Mesenchymal stem cell (in vitro differentiated cells and primary cell): ENCODE measurements around the gene OR5L1.

Experiments
- DNase-seq: peaks from one replicate; pipeline ENCODE4 v3.0.0-alpha.2; 2013
- H2AFZ ChIP-seq: one replicate; pipeline ENCODE4 v1.6.1; 2013; ENCODE audit warnings: low read depth, mild to moderate bottlenecking, control low read depth, inconsistent platforms, low read length, moderate library complexity
- H2AK5ac ChIP-seq: 2 replicates; pipeline ENCODE4 v1.6.1; 2013; ENCODE audit warnings: low read length, moderate library complexity, mild to moderate bottlenecking, inconsistent platforms; ENCODE audit not compliant: severe bottlenecking
- H2BK120ac ChIP-seq: one replicate; pipeline ENCODE4 v1.6.1; 2013; ENCODE audit warnings: low read depth, mild to moderate bottlenecking, inconsistent platforms, low read length, moderate library complexity
- H2BK12ac ChIP-seq, 2 experiments: one replicate each; pipeline ENCODE4 v1.6.1; 2013; ENCODE audit warnings: inconsistent platforms in 2 of 2, low read length in 2 of 2, mild to moderate bottlenecking in 2 of 2, moderate library complexity in 2 of 2, control low read depth in 1 of 2
- H2BK15ac ChIP-seq: one replicate; pipeline ENCODE4 v1.6.1; 2013; ENCODE audit warnings: mild to moderate bottlenecking, low read depth, inconsistent platforms; ENCODE audit not compliant: poor library complexity, severe bottlenecking
- H2BK5ac ChIP-seq: 2 replicates; pipeline ENCODE4 v1.6.1; 2013; ENCODE audit warnings: low read depth, mild to moderate bottlenecking, low read length, control low read depth, inconsistent platforms; ENCODE audit not compliant: poor library complexity, severe bottlenecking
- H3K14ac ChIP-seq, 2 experiments: one replicate each; pipeline ENCODE4 v1.6.1; 2013; ENCODE audit warnings: inconsistent platforms in 2 of 2, low read length in 2 of 2, control low read depth in 1 of 2, mild to moderate bottlenecking in 1 of 2, moderate library complexity in 1 of 2
- H3K18ac ChIP-seq, 2 experiments: one replicate each; pipeline ENCODE4 v1.6.1; 2013; ENCODE audit warnings: inconsistent platforms in 2 of 2, low read length in 2 of 2, control low read depth in 1 of 2, low read depth in 1 of 2, mild to moderate bottlenecking in 1 of 2
- H3K23ac ChIP-seq, 2 experiments: one replicate each; pipeline ENCODE4 v1.6.1; 2013; ENCODE audit warnings: inconsistent platforms in 2 of 2, low read length in 2 of 2, mild to moderate bottlenecking in 2 of 2, moderate library complexity in 2 of 2, control low read depth in 1 of 2
- H3K27ac ChIP-seq: 2 replicates; pipeline ENCODE4 v1.5.1; 2013; ENCODE audit warnings: mild to moderate bottlenecking, moderate library complexity, low read length, control low read depth, inconsistent platforms; ENCODE audit not compliant: poor library complexity, severe bottlenecking
- H3K27me3 ChIP-seq, 2 experiments: 2 replicates each; pipeline versions ENCODE4 v1.6.1 to v1.7.0; 2013; ENCODE audit warnings: low read length in 2 of 2, mild to moderate bottlenecking in 2 of 2, moderate library complexity in 2 of 2, control low read depth in 1 of 2, inconsistent platforms in 1 of 2; ENCODE audit not compliant: control insufficient read depth in 1 of 2, insufficient read depth in 1 of 2
- H3K36me3 ChIP-seq, 2 experiments: 2 replicates each; pipeline versions ENCODE4 v1.6.1 to v1.7.0; 2013; ENCODE audit warnings: low read length in 2 of 2, control low read depth in 1 of 2, inconsistent platforms in 1 of 2, low read depth in 1 of 2, mild to moderate bottlenecking in 1 of 2; ENCODE audit not compliant: insufficient read depth in 2 of 2, control insufficient read depth in 1 of 2
- H3K4ac ChIP-seq, 2 experiments: one replicate each; pipeline ENCODE4 v1.6.1; 2013; ENCODE audit warnings: inconsistent platforms in 2 of 2, low read length in 2 of 2, mild to moderate bottlenecking in 2 of 2, moderate library complexity in 2 of 2, control low read depth in 1 of 2, low read depth in 1 of 2
- H3K4me1 ChIP-seq: 2 replicates; pipeline ENCODE4 v1.6.1; 2013; ENCODE audit warnings: low read depth, low read length, control low read depth; ENCODE audit not compliant: control insufficient read depth, insufficient read depth
- H3K4me2 ChIP-seq: 2 replicates; pipeline ENCODE4 v1.6.1; 2013; ENCODE audit warnings: low read length, mild to moderate bottlenecking, inconsistent platforms; ENCODE audit not compliant: poor library complexity, severe bottlenecking
- H3K4me3 ChIP-seq, 2 experiments: 2 replicates each; pipeline versions ENCODE4 v1.5.1 to v1.7.0; 2013; ENCODE audit warnings: low read length in 2 of 2, mild to moderate bottlenecking in 2 of 2, control low read depth in 1 of 2, low read depth in 1 of 2; ENCODE audit not compliant: insufficient read depth in 1 of 2
- H3K79me1 ChIP-seq: replicated peaks from 2 replicates; pipeline ENCODE4 v1.6.1; 2013; ENCODE audit warnings: mild to moderate bottlenecking, control low read depth, low read length, inconsistent platforms; ENCODE audit not compliant: poor library complexity, severe bottlenecking
- H3K9ac ChIP-seq: 2 replicates; pipeline ENCODE4 v1.7.0; 2013; ENCODE audit warnings: mild to moderate bottlenecking, low read length, moderate library complexity
- H3K9me3 ChIP-seq: 2 replicates; pipeline ENCODE4 v1.7.0; 2013; ENCODE audit warnings: mild to moderate bottlenecking, low read length; ENCODE audit not compliant: control insufficient read depth
- H4K8ac ChIP-seq: one replicate; pipeline ENCODE4 v1.6.1; 2013; ENCODE audit warnings: inconsistent platforms, mild to moderate bottlenecking, low read length, moderate library complexity
- H4K91ac ChIP-seq: one replicate; pipeline ENCODE4 v1.6.1; 2013; ENCODE audit warnings: mild to moderate bottlenecking, low read length, inconsistent platforms
- WGBS: methylation state at CpG from one replicate; pipeline ENCODE4 v1.1.7; 2013; ENCODE audit warnings: mixed read lengths; 5-methylcytosine and 5-hydroxymethylcytosine counted together

OR5L1 gene

DNA sequence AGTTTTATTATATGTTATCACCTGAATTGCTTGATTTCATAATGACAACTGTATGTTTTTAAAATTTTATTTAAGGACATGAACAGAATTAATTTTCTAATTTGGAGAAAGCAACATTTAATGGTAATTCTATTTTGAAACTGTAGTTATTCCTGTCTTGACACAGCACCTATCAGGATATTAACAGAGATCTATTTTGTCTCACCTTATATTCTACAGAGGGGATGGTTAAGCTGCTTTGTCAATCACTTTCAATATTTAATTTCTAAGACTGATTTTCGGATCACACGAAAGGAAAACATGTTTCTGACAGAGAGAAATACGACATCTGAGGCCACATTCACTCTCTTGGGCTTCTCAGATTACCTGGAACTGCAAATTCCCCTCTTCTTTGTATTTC is 27.3 kb downstream of the OR5L1 start, which contains the start of gene OR5D16:
OR5D16 (plus strand) TSS at position 301 of the 400 bp plus-strand sequence; CDS start at position 301, 0 bp downstream.
- no peak within 1 kb of the TSS for H2BK12ac ChIP-seq
- H4K8ac ChIP-seq = no peak within 1 kb of the TSS
- WGBS = 51% methylated on average over 2 of the region's 3 CpGs
- no peaks in the 10 kb centered on the region for H3K27me3 ChIP-seq
- no peak within 1 kb of the TSS for H3K23ac ChIP-seq
- no peak within 1 kb of the TSS for H3K14ac ChIP-seq
- no peak for DNase-seq
- H2AK5ac ChIP-seq = no peak within 1 kb of the TSS
- no peak within 1 kb of the TSS for H3K27ac ChIP-seq
- H4K91ac ChIP-seq = no peak within 1 kb of the TSS
- H2AFZ ChIP-seq = no peak within 1 kb of the TSS
- H3K4ac ChIP-seq = no peak within 1 kb of the TSS
- H3K36me3 ChIP-seq = no peaks in the 10 kb centered on the region
- H2BK5ac ChIP-seq = no peak within 1 kb of the TSS
- no peaks in the 10 kb centered on the region for H3K79me1 ChIP-seq
- no peak within 1 kb of the TSS for H2BK15ac ChIP-seq
- H3K4me1 ChIP-seq = no peaks in the 10 kb centered on the region
- H3K9me3 ChIP-seq = peaks cover 20% of the 10 kb centered on the region
- H3K9ac ChIP-seq = no peak within 1 kb of the TSS
- no peak within 1 kb of the TSS for H3K4me2 ChIP-seq
- no peak within 1 kb of the TSS for H3K18ac ChIP-seq
- H3K4me3 ChIP-seq = no peak within 1 kb of the TSS
- H2BK120ac ChIP-seq = no peak within 1 kb of the TSS

DNA sequence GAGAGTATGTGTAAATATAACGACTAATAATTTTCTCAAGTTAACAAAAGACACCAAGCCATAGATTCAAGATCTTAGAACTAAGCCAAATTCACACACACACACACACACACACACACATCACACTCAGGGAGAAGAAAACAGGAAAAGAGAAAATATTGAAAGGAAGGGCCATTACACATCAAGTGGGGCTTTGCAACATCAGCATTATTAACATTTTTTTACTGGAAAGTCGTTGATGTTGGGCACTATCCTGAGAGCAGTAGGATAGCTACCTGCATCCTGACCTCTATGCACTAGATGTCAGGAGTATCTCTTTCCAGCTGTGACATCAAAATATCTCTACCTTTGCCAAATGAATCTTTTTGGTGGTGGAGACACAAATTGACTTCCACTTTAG is 36.3 kb downstream of the OR5L1 start:
- no peak overlapping the region for H2BK15ac ChIP-seq
- no peaks in the 10 kb centered on the region for H3K27me3 ChIP-seq
- no peak overlapping the region for H3K14ac ChIP-seq
- H2BK120ac ChIP-seq = no peak overlapping the region
- H3K4me1 ChIP-seq = no peaks in the 10 kb centered on the region
- DNase-seq = no peak
- no peaks in the 10 kb centered on the region for H3K9me3 ChIP-seq
- no peak overlapping the region for H3K23ac ChIP-seq
- no peak overlapping the region for H3K4ac ChIP-seq
- no peak overlapping the region for H3K27ac ChIP-seq
- H3K4me2 ChIP-seq = no peak overlapping the region
- H2BK5ac ChIP-seq = no peak overlapping the region
- no peak overlapping the region for H3K18ac ChIP-seq
- WGBS = no CpG with 5 or more reads among the region's 2 CpGs
- H2BK12ac ChIP-seq = no peak overlapping the region
- no peak overlapping the region for H3K4me3 ChIP-seq
- H3K79me1 ChIP-seq = no peaks in the 10 kb centered on the region
- no peaks in the 10 kb centered on the region for H3K36me3 ChIP-seq
- no peak overlapping the region for H2AFZ ChIP-seq
- H2AK5ac ChIP-seq = no peak overlapping the region
- H4K8ac ChIP-seq = no peak overlapping the region
- H4K91ac ChIP-seq = no peak overlapping the region
- H3K9ac ChIP-seq = no peak overlapping the region

DNA sequence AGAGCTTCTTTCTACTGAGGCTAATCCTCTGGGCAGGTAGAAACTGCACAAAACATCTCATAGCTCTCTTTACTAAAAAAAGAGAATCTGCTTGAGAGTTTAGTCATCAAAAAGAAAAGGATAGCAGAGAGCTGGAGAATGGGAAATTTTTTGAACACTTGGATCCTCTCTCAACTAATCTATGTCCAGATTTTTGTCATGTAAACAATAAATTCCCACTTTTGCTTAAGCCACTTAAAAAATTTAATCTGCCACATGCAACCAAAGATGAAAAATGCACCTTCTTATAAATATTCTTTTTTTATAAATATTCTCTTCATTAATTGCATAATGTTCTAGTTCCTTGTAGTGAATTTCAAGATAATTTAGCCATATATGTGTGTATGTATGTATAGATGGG is 37.9 kb downstream of the OR5L1 start:
- Histone ChIP-seq H3K14ac (no peak overlapping the region), H3K23ac (no peak overlapping the region), H3K4me1 (no peaks in the 10 kb centered on the region), H4K91ac (no peak overlapping the region), H3K4me2 (no peak overlapping the region), H3K27me3 (no peaks in the 10 kb centered on the region), H2BK15ac (no peak overlapping the region), H3K4ac (no peak overlapping the region), H2BK12ac (no peak overlapping the region), H3K79me1 (no peaks in the 10 kb centered on the region), H2BK120ac (no peak overlapping the region), H3K18ac (no peak overlapping the region), H2BK5ac (no peak overlapping the region), H3K27ac (no peak overlapping the region), H4K8ac (no peak overlapping the region), H2AFZ (no peak overlapping the region), H3K9ac (no peak overlapping the region), H2AK5ac (no peak overlapping the region), H3K4me3 (no peak overlapping the region), H3K9me3 (no peaks in the 10 kb centered on the region), H3K36me3 (no peaks in the 10 kb centered on the region)
- no peak for DNase-seq

DNA sequence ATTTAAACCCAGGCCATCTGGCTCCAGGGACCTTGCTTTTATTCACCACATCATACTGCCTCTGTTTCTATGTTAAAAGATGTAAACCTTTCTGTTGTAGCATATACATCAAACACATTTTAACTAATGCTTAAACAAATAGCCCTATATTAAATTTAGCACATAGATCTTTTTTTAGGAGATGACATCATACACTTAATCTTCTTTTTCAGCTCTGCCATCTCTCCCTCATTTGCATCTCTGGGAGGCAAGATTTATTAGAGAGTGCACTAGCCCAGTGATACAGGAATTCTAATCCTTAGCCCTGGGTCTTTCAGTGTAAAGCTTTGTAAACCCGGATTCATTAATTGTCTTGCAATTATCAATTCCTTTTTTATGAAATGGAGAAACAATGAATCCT is 41.0 kb downstream of the OR5L1 start:
- no peak overlapping the region for H4K91ac ChIP-seq
- H3K9me3 ChIP-seq = no peaks in the 10 kb centered on the region
- H3K14ac ChIP-seq = no peak overlapping the region
- no peak overlapping the region for H2AFZ ChIP-seq
- no peak overlapping the region for H2BK5ac ChIP-seq
- no peak overlapping the region for H2BK15ac ChIP-seq
- no peak overlapping the region for H3K9ac ChIP-seq
- no CpG with 5 or more reads among the region's 1 CpG for WGBS
- no peak overlapping the region for H3K4me2 ChIP-seq
- H3K27me3 ChIP-seq = no peaks in the 10 kb centered on the region
- H2AK5ac ChIP-seq = no peak overlapping the region
- H3K27ac ChIP-seq = no peak overlapping the region
- no peak overlapping the region for H3K23ac ChIP-seq
- no peak overlapping the region for H3K4me3 ChIP-seq
- no peaks in the 10 kb centered on the region for H3K4me1 ChIP-seq
- H4K8ac ChIP-seq = no peak overlapping the region
- DNase-seq = no peak
- no peak overlapping the region for H2BK120ac ChIP-seq
- no peaks in the 10 kb centered on the region for H3K36me3 ChIP-seq
- H3K4ac ChIP-seq = no peak overlapping the region
- H3K79me1 ChIP-seq = no peaks in the 10 kb centered on the region
- H3K18ac ChIP-seq = no peak overlapping the region
- no peak overlapping the region for H2BK12ac ChIP-seq
